Hypothalamus (tissue), 51 donors: ENCODE measurements around the gene SS18.
A peak's percentile ranks its signal among the peaks of the same experiment; 100 is the strongest.

Experiments
- DNase-seq, 51 donors: peaks; one replicate each; lab custom pipeline; 2025; lab: John Stamatoyannopoulos, UW

SS18 gene

DNA sequence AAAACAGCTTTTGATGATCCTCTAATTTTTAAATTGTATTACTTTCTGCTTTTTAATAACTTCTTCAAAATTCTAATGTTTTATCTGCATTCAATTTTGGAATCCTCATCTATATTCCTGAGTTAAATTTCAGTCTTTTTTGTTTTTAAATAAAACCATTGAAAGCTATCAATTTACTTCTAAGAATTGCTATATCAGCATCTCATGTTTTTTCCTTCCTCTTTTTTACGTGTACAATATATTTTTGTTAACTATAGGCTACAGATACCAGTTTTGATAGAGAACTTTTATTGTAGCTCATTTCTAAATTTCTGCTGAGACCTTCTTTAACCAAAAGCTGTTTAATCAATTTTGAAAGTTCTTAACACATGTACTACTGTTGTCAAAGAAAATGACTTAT is 84.5 kb downstream of the SS18 start:
- DNase-seq, result no peak

- no peak for DNase-seq
Measured at GRCh38 chr18:26004832-26005231, 85.6 kb downstream of the SS18 start.

- no peak for DNase-seq
Measured at GRCh38 chr18:26003817-26004216, 86.6 kb downstream of the SS18 start.

GRCh38 chr18:26003356-26003755 is 87.1 kb downstream of the SS18 start:
- DNase-seq, result peak in 1 of 51 donors; percentile 1

- DNase-seq, result no peak
Measured at GRCh38 chr18:26002375-26002910, 88.0 kb downstream of the SS18 start.

DNA sequence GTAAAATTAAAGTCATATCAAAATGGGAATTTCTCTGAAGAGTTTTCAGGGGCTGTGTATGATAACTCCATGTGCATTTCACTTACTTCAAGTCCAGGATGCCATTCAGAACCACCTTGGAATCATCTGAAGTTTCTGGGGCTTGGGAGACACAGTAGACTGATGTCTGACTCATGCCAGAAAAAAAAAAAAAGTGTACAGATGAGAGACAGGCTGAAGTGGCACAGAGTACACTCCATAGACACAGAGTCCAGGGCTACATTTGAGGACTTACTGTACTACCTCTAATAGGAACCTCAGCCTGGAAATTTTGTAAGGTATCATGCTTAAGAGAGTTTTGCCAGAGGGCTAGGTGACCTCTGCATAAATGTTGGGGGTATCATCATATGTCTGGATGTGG is 92.0 kb downstream of the SS18 start:
- no peak for DNase-seq

DNA sequence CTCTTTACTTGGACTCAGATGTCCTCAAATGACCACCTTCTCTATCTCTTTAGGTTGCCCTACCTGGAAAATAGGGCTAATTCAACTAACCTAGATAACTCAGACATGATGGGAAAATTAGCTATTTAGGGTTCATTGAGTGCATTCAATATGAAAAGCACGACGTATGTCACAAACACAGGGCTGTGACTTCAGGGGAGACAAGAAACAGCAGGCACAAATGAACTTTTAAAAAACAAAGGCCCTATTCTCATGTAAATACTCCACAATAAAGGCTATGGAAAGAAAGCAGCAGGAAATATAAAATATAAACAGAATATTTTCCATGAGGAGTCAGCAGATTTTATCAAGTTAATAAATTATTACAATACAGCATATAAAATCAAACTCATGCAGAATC is 97.8 kb downstream of the SS18 start:
- no peak for DNase-seq

GRCh38 chr18:25990473-25990872 is 99.9 kb downstream of the SS18 start:
- no peak for DNase-seq

GRCh38 chr18:25985707-25986394 is 104.6 kb downstream of the SS18 start:
- DNase-seq, result no peak

GRCh38 chr18:25983730-25984129 is 106.7 kb downstream of the SS18 start:
- no peak for DNase-seq

- no peak for DNase-seq
Measured at GRCh38 chr18:25982961-25983360, 107.5 kb downstream of the SS18 start.

- no peak for DNase-seq
Measured at GRCh38 chr18:25982153-25982552, 108.3 kb downstream of the SS18 start.

DNA sequence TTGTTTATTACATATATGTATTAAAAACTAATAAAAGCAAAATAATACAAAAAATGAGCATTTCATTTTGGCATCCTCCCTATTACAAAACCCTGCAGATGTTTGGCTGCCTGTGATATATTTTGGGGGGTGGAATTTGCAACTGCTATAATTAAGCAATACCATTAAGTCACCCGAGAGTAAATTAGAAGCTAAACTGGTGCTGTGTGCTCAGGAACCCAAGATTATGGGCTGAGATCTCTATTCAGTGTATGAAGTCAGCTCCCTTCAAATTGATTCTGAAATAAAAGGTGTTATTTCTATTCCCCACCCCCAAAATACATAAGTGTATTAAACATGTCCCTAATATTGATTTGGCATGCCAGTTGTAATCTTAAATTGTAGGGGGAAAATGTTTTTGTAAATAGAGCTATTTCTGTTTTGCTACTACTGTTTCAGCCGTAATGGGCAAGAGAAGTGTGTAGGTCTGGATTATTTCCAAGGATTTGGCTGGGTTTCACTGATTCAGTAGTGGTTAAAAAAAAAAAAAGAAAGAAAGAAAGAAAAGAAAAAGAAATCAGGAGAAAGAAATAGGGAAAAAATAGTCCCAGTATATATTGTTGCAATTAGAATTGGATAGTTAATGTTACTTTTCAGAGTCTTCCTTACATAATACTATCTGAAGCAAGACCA is 110.9 kb downstream of the SS18 start:
- no peak for DNase-seq

- peak in 3 of 51 donors; percentile 1 to 2 (median 2) for DNase-seq
Measured at GRCh38 chr18:25976554-25976953, 113.9 kb downstream of the SS18 start.

GRCh38 chr18:25974630-25975077 is 115.8 kb downstream of the SS18 start:
- DNase-seq, result no peak
